ENCODE data around the gene ZMAT3.

DNA sequence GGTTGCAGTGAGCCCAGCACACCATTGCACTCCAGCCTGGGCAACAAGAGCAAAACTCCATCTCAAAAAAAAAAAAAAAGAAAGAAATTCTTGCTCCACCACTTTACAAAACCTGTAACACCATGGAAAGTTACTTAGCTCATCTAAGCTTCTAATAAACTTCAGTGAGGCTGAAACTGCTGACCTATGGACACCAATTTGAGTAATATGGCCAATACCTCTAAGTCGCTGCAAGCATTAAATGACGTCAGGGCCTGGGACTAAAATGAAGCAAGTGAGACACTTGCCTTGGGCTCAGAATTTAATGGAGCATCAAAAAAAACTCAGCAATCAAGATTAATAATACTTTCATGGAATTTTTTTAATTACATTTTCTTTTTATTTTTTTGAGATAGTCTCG is 42.5 kb downstream of the ZMAT3 start:
- TF ChIP-seq POLR2AphosphoS5 (IDR thresholded peaks at IDR 0.05; ENCODE audit: low read depth, low read length): no peak
- TF ChIP-seq, protein P1, sequence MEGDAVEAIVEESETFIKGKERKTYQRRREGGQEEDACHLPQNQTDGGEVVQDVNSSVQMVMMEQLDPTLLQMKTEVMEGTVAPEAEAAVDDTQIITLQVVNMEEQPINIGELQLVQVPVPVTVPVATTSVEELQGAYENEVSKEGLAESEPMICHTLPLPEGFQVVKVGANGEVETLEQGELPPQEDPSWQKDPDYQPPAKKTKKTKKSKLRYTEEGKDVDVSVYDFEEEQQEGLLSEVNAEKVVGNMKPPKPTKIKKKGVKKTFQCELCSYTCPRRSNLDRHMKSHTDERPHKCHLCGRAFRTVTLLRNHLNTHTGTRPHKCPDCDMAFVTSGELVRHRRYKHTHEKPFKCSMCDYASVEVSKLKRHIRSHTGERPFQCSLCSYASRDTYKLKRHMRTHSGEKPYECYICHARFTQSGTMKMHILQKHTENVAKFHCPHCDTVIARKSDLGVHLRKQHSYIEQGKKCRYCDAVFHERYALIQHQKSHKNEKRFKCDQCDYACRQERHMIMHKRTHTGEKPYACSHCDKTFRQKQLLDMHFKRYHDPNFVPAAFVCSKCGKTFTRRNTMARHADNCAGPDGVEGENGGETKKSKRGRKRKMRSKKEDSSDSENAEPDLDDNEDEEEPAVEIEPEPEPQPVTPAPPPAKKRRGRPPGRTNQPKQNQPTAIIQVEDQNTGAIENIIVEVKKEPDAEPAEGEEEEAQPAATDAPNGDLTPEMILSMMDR (IDR thresholded peaks at IDR 0.05; ENCODE audit: control extremely low read depth in 1 of 3, insufficient read depth in 1 of 3, low read depth in 1 of 3, low read length in 3 of 3): no peak
- TF ChIP-seq TCF12 (IDR thresholded peaks at IDR 0.05; ENCODE audit: low read depth, low read length): no peak
